ENCODE measurements around the gene EEA1.

DNA sequence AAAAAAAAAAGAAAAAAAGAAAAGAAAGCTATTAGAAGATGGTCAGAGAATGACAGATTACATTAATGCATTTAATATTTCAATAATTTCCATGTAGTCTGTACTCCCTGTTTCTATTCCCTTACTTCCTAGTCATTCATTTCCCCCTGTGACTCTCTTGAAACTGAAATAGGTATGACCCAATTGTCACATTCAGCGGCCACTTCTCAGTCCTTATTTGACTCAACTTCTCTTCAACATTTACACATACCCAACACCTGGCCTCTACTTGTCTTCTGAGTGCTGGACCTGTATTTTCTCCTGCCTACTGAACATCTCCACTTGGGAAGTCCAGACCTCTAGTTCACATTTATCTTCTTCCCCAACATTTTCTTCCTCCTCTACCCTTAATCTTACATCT is 7.2 kb downstream of the EEA1 start:
- TF ChIP-seq, protein P1, sequence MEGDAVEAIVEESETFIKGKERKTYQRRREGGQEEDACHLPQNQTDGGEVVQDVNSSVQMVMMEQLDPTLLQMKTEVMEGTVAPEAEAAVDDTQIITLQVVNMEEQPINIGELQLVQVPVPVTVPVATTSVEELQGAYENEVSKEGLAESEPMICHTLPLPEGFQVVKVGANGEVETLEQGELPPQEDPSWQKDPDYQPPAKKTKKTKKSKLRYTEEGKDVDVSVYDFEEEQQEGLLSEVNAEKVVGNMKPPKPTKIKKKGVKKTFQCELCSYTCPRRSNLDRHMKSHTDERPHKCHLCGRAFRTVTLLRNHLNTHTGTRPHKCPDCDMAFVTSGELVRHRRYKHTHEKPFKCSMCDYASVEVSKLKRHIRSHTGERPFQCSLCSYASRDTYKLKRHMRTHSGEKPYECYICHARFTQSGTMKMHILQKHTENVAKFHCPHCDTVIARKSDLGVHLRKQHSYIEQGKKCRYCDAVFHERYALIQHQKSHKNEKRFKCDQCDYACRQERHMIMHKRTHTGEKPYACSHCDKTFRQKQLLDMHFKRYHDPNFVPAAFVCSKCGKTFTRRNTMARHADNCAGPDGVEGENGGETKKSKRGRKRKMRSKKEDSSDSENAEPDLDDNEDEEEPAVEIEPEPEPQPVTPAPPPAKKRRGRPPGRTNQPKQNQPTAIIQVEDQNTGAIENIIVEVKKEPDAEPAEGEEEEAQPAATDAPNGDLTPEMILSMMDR (IDR thresholded peaks at IDR 0.05; ENCODE audit: low read length), result no peak
- no peak for TF ChIP-seq EZH2 (IDR thresholded peaks at IDR 0.05; ENCODE audit: borderline replicate concordance, low read length)
